ENCODE data around the gene DHX58.

Gene DHX58

GRCh38 chr17:42110301-42111264 lies 1.9 kb downstream of the DHX58 start:
- DNase-seq (ENCODE audit: low spot score), result no peak

GRCh38 chr17:42109086-42109485 lies 3.4 kb downstream of the DHX58 start:
- no peak for DNase-seq (ENCODE audit: low spot score)

- no peak for DNase-seq (ENCODE audit: low spot score)
These were observed 4.6 kb downstream of the DHX58 start for GRCh38 chr17:42107597-42108576.

- no peak for DNase-seq (ENCODE audit: low spot score)
These were observed 5.4 kb downstream of the DHX58 start for GRCh38 chr17:42107124-42107523.

GRCh38 chr17:42106009-42106408 lies 6.5 kb downstream of the DHX58 start:
- DNase-seq (ENCODE audit: low spot score), result no peak

- DNase-seq (ENCODE audit: low spot score), result no peak
These were observed 8.2 kb downstream of the DHX58 start for GRCh38 chr17:42104264-42104663.

GRCh38 chr17:42103221-42103954 lies 9.1 kb downstream of the DHX58 start:
- DNase-seq (ENCODE audit: low spot score), result no peak

GRCh38 chr17:42101513-42102292 lies 10.8 kb downstream of the DHX58 start:
- peak; percentile 52 for DNase-seq (ENCODE audit: low spot score)

- no peak for DNase-seq (ENCODE audit: low spot score)
These were observed 13.6 kb downstream of the DHX58 start for GRCh38 chr17:42098730-42099399.

GRCh38 chr17:42097691-42098631 lies 14.6 kb downstream of the DHX58 start, which contains the start of gene ZNF385C:
ZNF385C (minus strand) TSS chr17:42098473; CDS start chr17:42063056, 35,417 bp downstream.
- no peak for DNase-seq (ENCODE audit: low spot score)

GRCh38 chr17:42096360-42097111 lies 16.0 kb downstream of the DHX58 start:
- DNase-seq (ENCODE audit: low spot score), result no peak

GRCh38 chr17:42094375-42095069 lies 18.0 kb downstream of the DHX58 start:
- no peak for DNase-seq (ENCODE audit: low spot score)

- DNase-seq (ENCODE audit: low spot score), result no peak
These were observed 19.6 kb downstream of the DHX58 start for GRCh38 chr17:42092939-42093338.

GRCh38 chr17:42090964-42091790 lies 21.3 kb downstream of the DHX58 start:
- DNase-seq (ENCODE audit: low spot score), result no peak

GRCh38 chr17:42088736-42089135 lies 23.8 kb downstream of the DHX58 start:
- no peak for DNase-seq (ENCODE audit: low spot score)

GRCh38 chr17:42087736-42088705 lies 24.5 kb downstream of the DHX58 start:
- no peak for DNase-seq (ENCODE audit: low spot score)

All from RKO (cell line).